ENCODE data around the gene NCAPG. TPM values are rescaled to one million over a fixed set of nuclear protein-coding genes. Genes with fewer than 3 reads are reported as not detected.

Gene NCAPG
- polyA plus RNA-seq, 3 donors, result not detected

- H2AFZ ChIP-seq (ENCODE audit: insufficient read depth, low read depth, low read length, poor library complexity, severe bottlenecking), result no peak overlapping the region
- TF ChIP-seq CTCF (IDR thresholded peaks at IDR 0.05), result no peak
- H3K27ac Mint-ChIP-seq, result no peak overlapping the region
Measured at GRCh38 chr4:17778431-17778830, 32.3 kb upstream of the NCAPG start.

GRCh38 chr4:17780501-17781299 lies 30.1 kb upstream of the NCAPG start:
- H3K4me2 ChIP-seq (replicated peaks; ENCODE audit: extremely low read depth, low read length, poor library complexity, severe bottlenecking), result peak overlapping the region; percentile 44
- TF ChIP-seq CTCF (IDR thresholded peaks at IDR 0.05), result no peak
- H3K36me3 ChIP-seq (replicated peaks in 1 of 2; ENCODE audit: control insufficient read depth in 1 of 2, insufficient read depth in 2 of 2, low read length in 2 of 2), result no peaks in the 10 kb centered on the region
- Mint-ChIP-seq H3K4me3 (peak overlapping the region in 1 of 2 donors; percentile 84), H3K36me3 (peaks cover 3 to 4% of the 10 kb centered on the region in 2 donors), H3K9me3 (peaks cover 0 to 20% (median 6%) of the 10 kb centered on the region in 7 donors), H3K27me3 (ENCODE audit: low read depth in 3 of 3) (peaks cover 43 to 51% (median 48%) of the 10 kb centered on the region in 3 donors), H3K27ac (no peak overlapping the region), H3K4me1 (peaks cover 10% of the 10 kb centered on the region)
- no peaks in the 10 kb centered on the region for H3K79me2 ChIP-seq (ENCODE audit: insufficient read depth, low read length)
- peaks cover 31 to 46% of the 10 kb centered on the region in 2 donors for H3K27me3 ChIP-seq (ENCODE audit: control insufficient read depth in 2 of 2, insufficient read depth in 2 of 2, low read length in 2 of 2)
- H3K9ac ChIP-seq (ENCODE audit: insufficient read depth, low read length, poor library complexity, severe bottlenecking), result no peak overlapping the region
- no peak overlapping the region for H3K4me3 ChIP-seq (replicated peaks in 1 of 3; ENCODE audit: low read depth in 2 of 3, low read length in 3 of 3)
- DNase-seq, result no peak
- peaks cover 7 to 11% of the 10 kb centered on the region in 2 donors for H3K4me1 ChIP-seq (ENCODE audit: control insufficient read depth in 1 of 2, insufficient read depth in 2 of 2, low read length in 2 of 2)
- intact Hi-C loops (cut with micrococcal nuclease), result no loop called here
- peaks cover 0 to 10% of the 10 kb centered on the region in 2 donors for H3K9me3 ChIP-seq (replicated peaks in 1 of 2; ENCODE audit: control insufficient read depth in 1 of 2, insufficient read depth in 1 of 2, low read length in 2 of 2)
- no peaks in the 10 kb centered on the region for H4K20me1 ChIP-seq (ENCODE audit: insufficient read depth, low read length)
- no peak overlapping the region for H3K27ac ChIP-seq (ENCODE audit: low read depth in 1 of 2, low read length in 2 of 2)
- no peak overlapping the region for H2AFZ ChIP-seq (ENCODE audit: insufficient read depth, low read depth, low read length, poor library complexity, severe bottlenecking)
- 4% methylated on average over 23 of the region's 31 CpGs for WGBS (ENCODE audit: insufficient coverage)

More at GRCh38 chr4:17778431-17778830, 32.3 kb upstream of the NCAPG start:
- no peak for DNase-seq
- Mint-ChIP-seq H3K4me3 (no peak overlapping the region), H3K36me3 (peaks cover 0 to 4% of the 10 kb centered on the region in 2 donors), H3K27me3 (ENCODE audit: low read depth in 3 of 3) (peaks cover 40 to 48% (median 46%) of the 10 kb centered on the region in 3 donors), H3K4me1 (peaks cover 10% of the 10 kb centered on the region), H3K9me3 (peaks cover 0 to 16% (median 6%) of the 10 kb centered on the region in 7 donors)
- no peaks in the 10 kb centered on the region for H3K79me2 ChIP-seq (ENCODE audit: insufficient read depth, low read length)
- WGBS (ENCODE audit: insufficient coverage), result 95% methylated on average over 3 of the region's 3 CpGs
- H3K27ac ChIP-seq (ENCODE audit: low read depth in 1 of 2, low read length in 2 of 2), result no peak overlapping the region
- H3K4me1 ChIP-seq (ENCODE audit: control insufficient read depth in 1 of 2, insufficient read depth in 2 of 2, low read length in 2 of 2), result peaks cover 7 to 11% of the 10 kb centered on the region in 2 donors
- H4K20me1 ChIP-seq (ENCODE audit: insufficient read depth, low read length), result no peaks in the 10 kb centered on the region
- intact Hi-C loops (cut with micrococcal nuclease), result no loop called here
- H3K4me2 ChIP-seq (replicated peaks; ENCODE audit: extremely low read depth, low read length, poor library complexity, severe bottlenecking), result no peak overlapping the region
- no peaks in the 10 kb centered on the region for H3K36me3 ChIP-seq (replicated peaks in 1 of 2; ENCODE audit: control insufficient read depth in 1 of 2, insufficient read depth in 2 of 2, low read length in 2 of 2)
- H3K9ac ChIP-seq (ENCODE audit: insufficient read depth, low read length, poor library complexity, severe bottlenecking), result no peak overlapping the region
- peaks cover 31 to 46% of the 10 kb centered on the region in 2 donors for H3K27me3 ChIP-seq (ENCODE audit: control insufficient read depth in 2 of 2, insufficient read depth in 2 of 2, low read length in 2 of 2)
- no peak overlapping the region for H3K4me3 ChIP-seq (replicated peaks in 1 of 3; ENCODE audit: low read depth in 2 of 3, low read length in 3 of 3)
- peaks cover 0 to 10% of the 10 kb centered on the region in 2 donors for H3K9me3 ChIP-seq (replicated peaks in 1 of 2; ENCODE audit: control insufficient read depth in 1 of 2, insufficient read depth in 1 of 2, low read length in 2 of 2)
